HepG2 (cell line): ENCODE measurements around the gene DCDC2. TPM values are rescaled to one million over a fixed set of nuclear protein-coding genes. Genes with fewer than 3 reads are reported as not detected.

Experiments used
- ATAC-seq: fragments of 200-7000 bp; cut with Tn5 transposase; 3 replicates; pipeline ENCODE4 v1.9.1; 2020; ENCODE audit warnings: mild to moderate bottlenecking, moderate library complexity
- BruUV-seq: library from RNA; stranded (reverse); fragments of 400-500 nt; replicated peaks from 2 replicates; lab custom pipeline; 2021; lab: Mats Ljungman, UMichigan
- CTCF ChIA-PET: fragments of 300-600 bp; formaldehyde crosslinking; extraction: SDS; loops from one replicate; lab custom pipeline; 2021; ENCODE audit warnings: low total read pairs, inconsistent platforms, low intra/inter-chr PET ratio; lab: Yijun Ruan, JAX
- POLR2A ChIA-PET: fragments of 350-600 bp; sonication (Branson Sonifier 250); formaldehyde crosslinking; loops from one replicate; lab custom pipeline; 2020; ENCODE audit warnings: antibody characterized with exemption, inconsistent platforms; lab: Yijun Ruan, JAX
- DNase-seq: peaks from one replicate; pipeline ENCODE4 v3.0.0-alpha.2; 2015; ENCODE audit warnings: low spot score
- FAIRE-seq: peaks from 3 replicates; lab custom pipeline; 2011; peaks lifted over from hg19 to GRCh38; lab: Jason Lieb, UNC
- H2AFZ ChIP-seq: one replicate; pipeline ENCODE4 v1.6.1; 2011; ENCODE audit warnings: low read length, inconsistent platforms
- H3K27ac ChIP-seq: fragments of 300-600 bp; 3 replicates; pipeline ENCODE4 v1.8.0; 2011; ENCODE audit warnings: mixed run types, mild to moderate bottlenecking, mixed read lengths, low read length, inconsistent platforms; ENCODE audit not compliant: insufficient read depth; ENCODE audit errors: extremely low read length
- H3K27me3 ChIP-seq, 2 experiments: fragments of 200-600 bp in 1 of 2; 2 replicates in 1 of 2; 3 replicates in 1 of 2; pipeline versions ENCODE4 v1.6.0 to v1.8.0; 2011; ENCODE audit warnings: low read length in 2 of 2, mild to moderate bottlenecking in 2 of 2, moderate library complexity in 2 of 2, inconsistent platforms in 1 of 2; ENCODE audit not compliant: insufficient read depth in 2 of 2, control insufficient read depth in 1 of 2
- H3K36me3 ChIP-seq, 2 experiments: fragments of 200-600 bp in 1 of 2; replicated peaks in 1 of 2; 2 replicates in 1 of 2; 3 replicates in 1 of 2; pipeline versions ENCODE4 v1.5.1 to v1.8.0; 2011; ENCODE audit warnings: low read length in 2 of 2, inconsistent platforms in 1 of 2; ENCODE audit not compliant: insufficient read depth in 2 of 2, control insufficient read depth in 1 of 2
- H3K4me1 ChIP-seq: 2 replicates; pipeline ENCODE4 v1.5.1; 2012; ENCODE audit warnings: low read length, inconsistent platforms; ENCODE audit not compliant: insufficient read depth
- H3K4me2 ChIP-seq: 2 replicates; pipeline ENCODE4 v1.6.0; 2011; ENCODE audit warnings: low read depth, low read length, inconsistent platforms
- H3K4me3 ChIP-seq, 3 experiments: fragments of 200-600 bp in 1 of 3; sonication (generic), shearing (Covaris generic) in 1 of 3; replicated peaks in 1 of 3; 2 replicates each; pipeline ENCODE4 v1.5.1; 2011 to 2016; ENCODE audit warnings: low read length in 3 of 3, inconsistent platforms in 2 of 3, low read depth in 2 of 3, mild to moderate bottlenecking in 2 of 3, control low read depth in 1 of 3, mixed read lengths in 1 of 3; ENCODE audit not compliant: insufficient read depth in 1 of 3
- H3K79me2 ChIP-seq: one replicate; pipeline ENCODE4 v1.6.1; 2011; ENCODE audit warnings: low read length, inconsistent platforms; ENCODE audit not compliant: insufficient read depth
- H3K9ac ChIP-seq: 2 replicates; pipeline ENCODE4 v1.6.0; 2011; ENCODE audit warnings: mild to moderate bottlenecking, low read depth, low read length, inconsistent platforms; ENCODE audit not compliant: insufficient read depth
- H3K9me3 ChIP-seq: 2 replicates; pipeline ENCODE4 v1.5.1; 2012; ENCODE audit warnings: mild to moderate bottlenecking, low read length
- H4K20me1 ChIP-seq: 2 replicates; pipeline ENCODE4 v1.6.0; 2011; ENCODE audit warnings: inconsistent platforms, mild to moderate bottlenecking, low read length, moderate library complexity; ENCODE audit not compliant: insufficient read depth
- BATF2 ChIP-seq: sonication (generic); formaldehyde crosslinking; IDR thresholded peaks from 2 replicates; pipeline ENCODE4 v1.8.0; 2022; ENCODE audit warnings: mild to moderate bottlenecking, missing genetic modification reagents, moderate library complexity
- MED8 ChIP-seq: sonication (generic); formaldehyde crosslinking; IDR thresholded peaks from 2 replicates; pipeline ENCODE4 v1.8.1; 2023; ENCODE audit warnings: mild to moderate bottlenecking, missing genetic modification reagents; ENCODE audit not compliant: insufficient replicate concordance
- MXD1 ChIP-seq: sonication (generic); formaldehyde crosslinking; IDR thresholded peaks from 2 replicates; pipeline ENCODE4 v1.4.0; 2020; ENCODE audit warnings: mild to moderate bottlenecking, missing genetic modification reagents
- MZF1 ChIP-seq: sonication (generic); formaldehyde crosslinking; IDR thresholded peaks from 2 replicates; pipeline ENCODE4 v1.8.1; 2023; ENCODE audit warnings: mild to moderate bottlenecking, missing genetic modification reagents, borderline replicate concordance
- RARA ChIP-seq: IDR thresholded peaks from 2 replicates; pipeline ENCODE4 v1.6.1; 2016; ENCODE audit warnings: missing genetic modification reagents, missing compliant biosample characterization
- RFX5 ChIP-seq: IDR thresholded peaks from 2 replicates; pipeline ENCODE4 v1.6.1; 2011; ENCODE audit warnings: low read depth, low read length, improper control_type of control experiment
- RFXANK ChIP-seq: IDR thresholded peaks from 2 replicates; pipeline ENCODE4 v1.6.1; 2016
- ZBTB33 ChIP-seq: sonication (generic); formaldehyde crosslinking; IDR thresholded peaks from 2 replicates; pipeline ENCODE4 v1.4.0; 2020; ENCODE audit warnings: missing genetic modification reagents
- ZFP36 ChIP-seq: fragments of 150-350 bp; IDR thresholded peaks from 2 replicates; pipeline ENCODE4 v1.6.1; 2018; ENCODE audit warnings: borderline replicate concordance, low read length, low read depth; ENCODE audit not compliant: partially characterized antibody
- ZNF263 ChIP-seq: sonication (generic); formaldehyde crosslinking; IDR thresholded peaks from 2 replicates; pipeline ENCODE4 v1.4.0; 2020; ENCODE audit warnings: missing genetic modification reagents
- ZNF549 ChIP-seq: sonication (generic); formaldehyde crosslinking; IDR thresholded peaks from 2 replicates; pipeline ENCODE4 v1.5.0; 2020; ENCODE audit warnings: missing genetic modification reagents
- ZNF577 ChIP-seq: sonication (generic); formaldehyde crosslinking; IDR thresholded peaks from 2 replicates; pipeline ENCODE4 v1.4.0; 2020; ENCODE audit warnings: mild to moderate bottlenecking, low read depth, missing genetic modification reagents, borderline replicate concordance
- ZNF646 ChIP-seq: sonication (generic); formaldehyde crosslinking; IDR thresholded peaks from 2 replicates; pipeline ENCODE4 v1.9.0; 2021; ENCODE audit warnings: mild to moderate bottlenecking, missing genetic modification reagents
- ZNF720 ChIP-seq: sonication (generic); formaldehyde crosslinking; IDR thresholded peaks from 2 replicates; pipeline ENCODE4 v1.4.0; 2020; ENCODE audit warnings: missing genetic modification reagents
- ZNF775 ChIP-seq: sonication (generic); formaldehyde crosslinking; IDR thresholded peaks from 2 replicates; pipeline ENCODE4 v1.4.0; 2020; ENCODE audit warnings: missing genetic modification reagents, mild to moderate bottlenecking, moderate library complexity, borderline replicate concordance
- WGBS: methylation state at CpG from one replicate; pipeline ENCODE4 v1.1.6; 2017; ENCODE audit warnings: low lambda C conversion rate; 5-methylcytosine and 5-hydroxymethylcytosine counted together
- in situ Hi-C: cut with HindIII; loops from 2 replicates; pipeline ENCODE4 v1.10.0; 2017; ENCODE audit warnings: low pct_unique_long_range_greater_than_20kb; ENCODE audit not compliant: extremely low pct_ligation_motif_present
- intact Hi-C: fragments of 100-400 bp; cut with micrococcal nuclease; formaldehyde crosslinking; loops from one replicate; pipeline ENCODE4 v1.10.0; 2022; ENCODE audit not compliant: unreplicated experiment
- polyA plus RNA-seq, 8 experiments: library from polyadenylated mRNA; depleted of rRNA in 3 of 8; stranded (reverse) in 7 of 8; unstranded in 1 of 8; fragments of >200 nt; fragmentation: Illumina TruSeq in 4 of 8; extraction: Trizol in 4 of 8; gene quantifications; 2 replicates each; pipeline versions ENCODE4 v1.2.1 to v1.2.3, GENCODE V29; 2011 to 2016; ENCODE audit warnings: low read depth in 4 of 8, missing spikeins in 1 of 8, mixed read lengths in 1 of 8; ENCODE audit not compliant: insufficient read depth in 1 of 8
- total RNA-seq, 5 experiments: library from RNA; depleted of rRNA; stranded (reverse); fragments of >200 nt; fragmentation: Illumina TruSeq; extraction: Trizol; gene quantifications; 2 replicates each; pipeline ENCODE4 v1.2.3, GENCODE V29; 2016; ENCODE audit warnings: low read depth in 1 of 5

Gene DCDC2
- total and polyA plus RNA-seq, 2 of the 13 experiments (the other 11 are each of a cell fraction or from before 2014, with no cell fraction given), result 9.0 to 36.2 TPM

GRCh38 chr6:24140591-24140990 lies 217.3 kb downstream of the DCDC2 start (continued):
- TF ChIP-seq MXD1 (CRISPR knock-in tag), result no peak
- no peak for TF ChIP-seq MZF1 (CRISPR knock-in tag)
- TF ChIP-seq ZNF720 (CRISPR knock-in tag), result no peak
- no peak for TF ChIP-seq ZFP36
- TF ChIP-seq, all 625 proteins: peak for 0

- ChIA-PET POLR2A (no interaction called here), CTCF (no interaction called here)
- FAIRE-seq (no peak), ATAC-seq (peak; percentile 32; the same call in 2 of the 3 replicates), DNase-seq (no peak)
- Histone ChIP-seq H3K9me3 (no peaks in the 10 kb centered on the region), H3K9ac (no peak overlapping the region), H3K27ac (no peak overlapping the region), H3K4me2 (no peak overlapping the region), H4K20me1 (no peaks in the 10 kb centered on the region), H3K79me2 (no peaks in the 10 kb centered on the region), H3K4me1 (peaks cover 10% of the 10 kb centered on the region), H3K27me3 (no peaks in the 10 kb centered on the region), H2AFZ (no peak overlapping the region), H3K36me3 (no peaks in the 10 kb centered on the region), H3K4me3 (no peak overlapping the region)
- BruUV-seq, result no TSS peak
- in situ Hi-C loops, result no loop called here
- intact Hi-C loops, result loop anchor here (10.0 kb wide), 1 partner anchor 245 kb away; no protein-coding TSS in a partner anchor
- 34% methylated on average over 2 of the region's 2 CpGs for WGBS
- no peak for TF ChIP-seq ZNF646 (CRISPR knock-in tag)
- no peak for TF ChIP-seq RFXANK (CRISPR knock-in tag)
- TF ChIP-seq RFX5, result no peak
- no peak for TF ChIP-seq ZNF775 (CRISPR knock-in tag)
- TF ChIP-seq ZNF263 (CRISPR knock-in tag), result peak; percentile 84
- TF ChIP-seq MED8 (CRISPR knock-in tag), result no peak
- TF ChIP-seq RARA (CRISPR knock-in tag), result peak; percentile 56
- TF ChIP-seq ZNF577 (CRISPR knock-in tag), result no peak
- TF ChIP-seq ZBTB33 (CRISPR knock-in tag), result no peak
- no peak for TF ChIP-seq ZNF549 (CRISPR knock-in tag)
- no peak for TF ChIP-seq BATF2 (CRISPR knock-in tag)
These were observed 218.2 kb downstream of the DCDC2 start for GRCh38 chr6:24139639-24140038.
